NCI-H2029 treated with DMSO at 0.1 percent for 48 hours (cell line): ENCODE data around the gene AGAP1.

Source experiments
- DNase-seq: peaks from one replicate; lab custom pipeline; 2025; lab: John Stamatoyannopoulos, UW

The AGAP1 gene

DNA sequence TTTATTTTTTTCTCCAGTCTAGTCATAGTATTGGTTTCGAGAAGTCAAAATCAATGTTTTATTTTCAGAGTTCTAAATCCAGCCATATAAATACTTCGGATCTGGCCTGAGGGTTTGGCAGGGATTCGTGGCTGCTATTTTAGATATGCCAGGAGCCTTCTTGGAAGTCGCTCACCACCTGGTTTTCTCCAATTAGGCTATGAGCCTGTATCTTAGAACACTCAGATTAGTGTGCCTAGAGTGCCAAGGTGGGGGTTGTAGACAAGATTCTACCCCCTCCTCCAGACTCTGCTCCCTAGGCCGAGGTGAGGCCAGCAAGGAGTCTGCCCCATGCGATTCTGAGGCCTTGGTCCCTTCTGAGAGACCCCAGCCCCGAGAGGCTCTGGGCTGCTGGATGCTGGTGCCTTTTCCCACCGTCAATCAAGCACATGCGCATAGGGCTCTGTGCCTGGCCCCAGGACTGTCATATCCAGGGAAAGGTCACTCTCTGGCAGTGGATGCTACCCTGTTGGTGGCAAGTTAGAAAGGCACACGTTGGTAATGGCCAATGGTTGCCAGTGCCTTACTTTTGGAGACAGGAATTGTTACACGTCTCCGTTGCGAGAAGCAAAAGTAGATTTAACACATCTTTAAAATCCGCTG is 197.1 kb downstream of the AGAP1 start:
- DNase-seq = no peak

DNA sequence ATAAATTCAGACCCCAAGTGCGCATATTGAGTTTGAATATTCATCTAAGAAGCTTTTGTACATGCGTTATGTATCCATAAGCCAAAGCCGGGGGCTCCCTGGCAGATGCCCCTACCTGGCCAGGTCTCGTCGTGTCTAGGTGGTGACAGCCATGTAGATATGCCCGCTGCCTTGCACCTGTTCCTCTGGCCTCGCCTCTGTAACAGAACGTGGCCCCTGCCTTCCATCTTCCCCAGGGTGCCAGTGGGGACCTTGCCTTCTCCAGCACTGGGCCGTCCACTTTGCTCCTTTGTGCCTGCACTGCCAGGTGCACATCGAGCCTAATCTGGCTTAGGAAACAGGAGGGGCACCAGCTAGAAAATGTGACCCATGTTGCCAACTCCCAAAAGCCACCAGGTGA is 198.2 kb downstream of the AGAP1 start:
- no peak for DNase-seq

DNA sequence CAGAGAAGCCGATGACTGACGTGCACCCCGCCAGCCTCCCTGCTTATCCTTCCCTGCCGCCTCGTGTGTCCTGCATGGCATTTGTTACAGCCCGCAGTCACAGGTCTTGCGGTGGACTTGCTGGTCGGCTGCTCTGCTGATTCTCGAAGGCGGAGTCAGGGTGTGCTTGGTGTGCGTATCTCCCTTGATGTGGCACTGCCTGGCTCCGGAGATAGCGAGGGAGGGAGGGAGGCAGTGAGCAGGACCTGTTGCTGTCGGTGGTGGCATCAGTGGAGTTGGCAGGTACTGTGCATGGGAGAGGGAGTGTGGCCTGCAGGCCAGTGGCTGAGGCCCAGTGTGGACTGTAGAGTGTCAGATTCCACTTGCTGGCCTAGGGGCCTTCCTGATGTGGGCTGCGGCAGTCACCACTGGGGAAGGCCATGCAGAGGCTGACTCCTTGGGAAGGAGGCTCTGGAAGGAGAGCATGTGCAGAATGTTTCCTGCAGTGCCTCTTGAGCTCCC is 198.9 kb downstream of the AGAP1 start:
- no peak for DNase-seq

DNA sequence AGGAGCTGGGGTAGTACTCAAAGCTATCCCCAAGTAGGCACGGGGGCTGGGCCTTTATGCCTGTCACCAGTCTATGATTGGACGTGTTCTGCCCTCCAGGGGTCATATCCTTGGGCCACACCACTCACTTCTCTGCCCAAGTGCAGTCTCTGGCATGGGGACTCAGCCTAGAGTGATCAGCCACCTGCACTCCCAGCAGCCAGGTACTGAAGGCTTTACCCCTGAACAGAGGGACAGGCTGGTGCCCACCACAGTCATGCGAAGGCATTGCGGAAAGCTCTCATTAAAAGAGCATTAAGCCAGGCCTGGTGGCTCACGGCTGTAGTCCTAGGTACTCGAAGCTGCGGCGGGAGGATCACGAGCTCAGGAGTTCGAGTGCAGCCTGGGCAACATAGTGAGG is 199.4 kb downstream of the AGAP1 start:
- DNase-seq = no peak

DNA sequence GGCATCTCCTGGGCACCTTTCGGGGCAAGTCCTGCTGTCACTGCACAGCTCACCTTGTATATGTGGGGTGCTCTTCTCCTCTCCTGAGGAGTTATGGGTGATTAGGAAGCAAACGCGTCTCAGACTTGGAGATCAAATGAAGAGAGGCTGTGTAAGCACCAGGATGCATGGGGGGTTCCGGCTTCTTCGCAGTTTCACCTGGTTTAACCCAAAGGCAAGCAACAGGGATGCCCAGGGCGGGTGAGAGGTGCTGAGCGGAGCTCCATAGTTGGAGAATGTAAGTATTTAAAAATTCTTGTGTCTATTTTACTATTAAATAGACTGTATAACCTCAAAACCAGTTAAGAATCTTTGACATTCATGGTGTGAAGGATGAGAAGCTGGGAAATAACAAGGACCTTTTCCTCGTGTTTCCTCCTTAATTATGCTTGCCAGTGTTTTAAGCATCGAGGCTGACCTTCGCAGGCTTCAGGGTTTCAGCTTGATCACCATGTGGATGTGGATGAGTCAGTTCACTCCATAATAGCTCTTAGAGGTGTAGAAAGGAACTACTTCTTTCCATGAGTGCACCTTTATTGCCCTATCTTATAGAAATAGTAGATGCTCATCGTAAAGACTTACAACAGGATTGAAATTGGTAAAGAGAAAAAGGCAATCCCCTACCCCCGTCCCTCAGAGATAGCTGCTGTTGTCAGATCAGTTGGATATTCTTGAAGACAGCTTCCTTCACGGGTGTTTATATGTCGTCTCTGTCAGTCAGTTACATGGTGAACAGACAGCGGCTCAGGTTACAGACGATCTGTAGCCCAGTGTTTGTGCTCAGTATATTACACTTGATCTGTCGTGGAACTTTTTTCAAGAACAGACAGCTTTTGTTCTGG is 201.1 kb downstream of the AGAP1 start:
- DNase-seq = no peak

DNA sequence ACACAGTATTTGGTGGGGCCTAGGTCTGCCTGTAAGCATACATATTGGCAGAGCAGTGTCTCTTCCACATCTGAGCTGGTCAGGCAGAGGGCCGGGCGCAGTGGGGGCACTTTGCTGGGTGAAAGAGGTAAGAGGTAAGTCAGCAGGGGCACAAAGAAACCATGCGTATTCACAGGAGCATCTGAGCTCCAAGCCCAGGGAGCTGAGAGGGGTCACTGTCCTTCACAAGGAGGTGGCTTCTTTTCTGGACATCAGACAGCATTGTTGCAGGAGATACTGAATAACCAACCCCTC is 201.7 kb downstream of the AGAP1 start:
- no peak for DNase-seq

DNA sequence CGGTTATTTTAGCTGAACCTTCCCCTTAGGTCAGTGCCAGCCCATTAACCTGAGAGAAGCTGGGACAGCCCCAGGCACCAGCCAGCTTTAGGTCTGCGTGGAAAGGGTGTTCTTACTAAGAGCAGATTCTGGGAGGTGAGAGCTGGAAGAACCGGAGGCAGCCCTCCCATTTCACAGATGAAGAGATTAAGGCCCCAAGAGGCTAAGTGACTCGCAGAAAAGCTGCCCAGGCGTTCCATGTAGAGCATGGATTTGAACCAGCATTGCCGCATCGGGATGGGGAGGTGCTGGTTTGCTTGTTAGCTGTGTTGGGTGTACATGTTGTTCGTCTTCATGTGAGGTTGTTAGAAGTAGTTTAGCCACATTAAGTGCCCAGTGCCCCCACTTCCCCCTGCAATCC is 203.2 kb downstream of the AGAP1 start:
- no peak for DNase-seq

DNA sequence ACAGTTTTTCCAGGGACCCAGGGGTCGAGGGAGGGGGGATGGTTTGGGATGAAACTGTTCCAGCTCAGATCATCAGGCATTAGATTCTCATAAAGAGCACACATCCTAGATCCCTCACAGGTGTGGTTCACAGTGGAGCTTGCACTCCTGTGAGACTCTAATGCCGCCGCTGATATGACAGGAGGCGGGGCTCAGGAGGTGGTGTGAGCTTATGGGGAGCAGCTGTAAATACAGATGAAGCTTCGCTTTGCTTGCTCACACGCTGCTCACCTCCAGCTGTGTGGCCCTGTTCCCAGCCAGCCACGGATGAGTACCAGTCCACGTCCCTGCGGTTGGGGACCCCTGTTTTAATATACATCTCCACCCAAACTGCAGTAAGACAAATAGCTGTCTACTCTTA is 204.2 kb downstream of the AGAP1 start:
- DNase-seq = no peak

DNA sequence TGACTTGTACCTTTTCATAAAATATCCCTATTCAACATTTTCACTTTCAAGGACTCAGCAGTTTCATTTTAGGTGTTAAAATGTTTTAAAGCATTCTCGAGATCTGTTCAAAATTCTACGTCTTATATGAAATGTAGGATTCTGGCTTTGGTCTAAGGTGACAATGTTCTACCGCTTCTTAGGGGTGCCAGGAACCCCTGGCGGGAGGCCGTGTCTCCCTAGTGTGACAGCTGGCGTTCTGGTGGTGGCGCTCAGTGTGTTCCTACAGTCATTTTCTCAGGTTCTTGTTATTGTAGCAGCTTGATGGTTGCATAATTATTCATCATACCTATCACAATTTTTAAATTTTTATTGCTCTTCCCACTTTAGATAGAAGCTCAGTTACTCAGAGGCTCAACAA is 204.6 kb downstream of the AGAP1 start:
- no peak for DNase-seq

DNA sequence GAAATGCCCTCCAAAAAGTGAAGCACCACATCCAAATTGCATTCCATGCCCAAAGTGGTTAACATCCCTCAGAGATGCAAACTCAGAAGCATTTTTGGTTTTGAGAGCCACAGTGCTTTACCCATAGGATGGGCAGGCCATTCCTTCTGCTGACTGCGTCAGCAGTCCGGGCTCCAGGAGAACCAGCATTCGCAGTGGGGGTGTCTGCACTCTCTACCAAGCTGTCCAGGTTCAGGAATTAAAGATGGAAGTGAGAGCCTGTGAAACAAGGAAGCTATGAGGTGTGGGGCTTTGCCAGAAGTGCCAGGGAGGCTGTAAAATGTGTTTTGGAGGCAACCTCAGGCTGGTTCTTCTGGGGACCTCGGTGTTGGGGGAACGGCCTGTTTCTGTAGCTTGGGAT is 205.7 kb downstream of the AGAP1 start:
- DNase-seq = no peak

DNA sequence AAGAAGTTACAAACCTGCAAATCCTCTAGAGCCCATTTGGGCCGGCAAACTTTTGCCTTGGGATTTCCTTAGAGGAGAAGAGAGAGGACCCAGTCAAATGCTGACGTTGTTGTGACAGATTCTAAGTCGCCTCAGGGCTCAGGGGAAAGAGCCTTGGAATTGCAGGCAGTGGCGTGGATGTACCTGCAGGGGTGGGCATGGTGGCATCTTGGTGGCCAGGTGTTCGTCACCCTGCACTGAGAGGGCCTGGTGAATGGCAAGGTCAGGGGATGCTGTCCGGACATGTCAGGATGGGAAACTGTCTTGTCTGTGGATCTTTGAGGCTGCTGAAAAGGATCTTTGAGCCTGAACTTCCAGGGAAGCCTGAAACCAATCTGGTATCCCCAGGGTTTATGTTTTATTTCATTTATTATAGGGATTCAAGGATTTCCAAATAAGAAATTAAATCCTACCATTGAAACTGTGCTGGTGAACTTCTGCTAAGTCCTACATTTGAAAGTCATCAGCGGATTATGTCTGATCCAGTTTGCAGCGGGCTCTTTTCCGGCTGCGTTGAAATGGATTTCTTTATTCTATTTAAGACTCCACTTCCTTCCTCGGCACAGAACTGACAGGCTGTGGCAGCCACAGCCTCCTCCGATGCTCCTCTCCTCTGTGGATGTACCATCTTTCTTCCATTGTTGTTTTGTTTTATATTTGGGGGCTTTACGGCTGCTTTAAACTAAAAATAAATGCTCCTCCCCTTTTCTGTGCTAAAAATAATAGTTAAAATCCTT is 207.6 kb downstream of the AGAP1 start:
- no peak for DNase-seq

DNA sequence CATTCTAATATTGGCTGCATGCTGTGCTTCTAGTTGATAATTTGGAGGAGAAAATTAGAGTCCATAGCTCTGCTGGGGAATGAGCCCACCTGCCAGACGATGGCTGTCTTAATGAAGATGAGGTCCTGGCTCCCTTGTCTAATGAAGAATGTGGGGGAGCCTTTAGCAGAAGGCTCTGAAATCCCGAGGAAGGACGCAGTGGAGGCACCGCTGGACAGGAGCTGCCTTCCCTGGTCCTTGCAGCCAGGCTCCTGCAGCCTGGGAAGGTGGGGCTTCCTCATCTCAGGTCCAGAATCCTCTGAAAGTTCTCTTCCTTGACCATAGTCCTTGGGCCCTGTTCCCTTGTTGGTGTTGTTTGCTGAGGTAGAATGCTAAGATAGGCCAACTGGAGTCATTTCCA is 208.3 kb downstream of the AGAP1 start:
- no peak for DNase-seq

DNA sequence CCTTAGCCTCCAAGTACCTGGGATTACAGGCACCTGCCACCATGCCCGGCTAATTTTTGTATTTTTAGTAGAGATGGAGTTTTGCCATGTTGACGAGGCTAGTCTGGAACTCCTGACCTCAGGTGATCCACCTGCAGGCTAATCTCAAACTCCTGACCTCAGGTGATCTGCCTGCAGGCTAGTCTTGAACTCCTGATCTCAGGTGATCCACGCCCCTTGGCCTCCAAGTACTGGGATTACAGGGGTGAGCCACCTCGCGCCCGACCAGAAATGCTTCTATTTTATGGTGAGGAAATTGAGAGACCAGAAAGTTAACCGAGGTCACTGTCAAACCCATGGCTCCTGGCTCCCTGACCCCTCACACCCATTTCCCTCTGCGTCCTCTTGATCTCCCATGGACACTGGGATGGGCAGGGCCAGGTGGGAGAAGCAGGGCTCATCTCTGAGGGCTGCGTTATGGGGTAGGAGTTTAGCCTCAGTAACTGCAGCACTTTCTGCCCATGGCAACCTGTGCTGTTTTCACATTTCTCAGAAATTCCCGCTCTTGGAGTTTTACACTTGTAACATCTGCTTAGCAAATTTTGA is 210.0 kb downstream of the AGAP1 start:
- DNase-seq = no peak

DNA sequence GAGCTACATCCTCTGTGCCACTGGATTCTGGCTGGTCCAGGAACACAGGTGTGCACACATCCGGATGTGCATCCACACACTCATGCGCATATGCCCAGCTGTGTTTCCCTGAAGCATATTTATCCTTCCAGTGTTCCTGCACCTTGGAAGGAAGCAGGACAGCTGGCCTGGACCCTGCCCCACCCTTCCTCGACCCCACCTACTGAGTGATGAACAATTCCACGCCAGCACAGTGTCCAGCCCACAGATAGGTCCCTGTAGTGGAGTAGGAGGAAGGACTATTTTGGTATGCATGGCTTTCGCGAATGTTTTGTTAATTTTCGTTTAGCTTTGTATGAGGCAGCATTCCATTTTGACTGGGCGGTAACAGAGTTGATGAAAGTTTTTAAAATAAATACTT is 211.5 kb downstream of the AGAP1 start:
- DNase-seq = no peak

DNA sequence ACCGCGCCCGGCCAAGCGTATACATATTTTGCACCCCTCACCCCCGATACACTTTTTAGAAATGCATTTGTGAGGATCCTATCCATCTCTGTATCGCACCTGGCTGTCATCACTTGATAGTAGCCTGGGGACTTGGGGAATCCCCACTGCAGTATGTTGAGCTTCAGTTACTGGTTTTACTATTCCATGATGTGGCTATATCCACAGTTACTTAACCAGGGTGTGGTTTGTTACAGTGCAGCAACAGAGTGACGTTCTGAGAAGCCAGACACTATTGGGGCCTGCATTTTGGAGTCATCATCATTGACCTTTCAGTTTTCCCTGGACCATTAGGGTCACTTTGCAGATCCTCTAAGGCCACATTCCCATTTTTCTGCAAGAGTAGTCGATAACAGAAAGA is 212.7 kb downstream of the AGAP1 start:
- DNase-seq = no peak

DNA sequence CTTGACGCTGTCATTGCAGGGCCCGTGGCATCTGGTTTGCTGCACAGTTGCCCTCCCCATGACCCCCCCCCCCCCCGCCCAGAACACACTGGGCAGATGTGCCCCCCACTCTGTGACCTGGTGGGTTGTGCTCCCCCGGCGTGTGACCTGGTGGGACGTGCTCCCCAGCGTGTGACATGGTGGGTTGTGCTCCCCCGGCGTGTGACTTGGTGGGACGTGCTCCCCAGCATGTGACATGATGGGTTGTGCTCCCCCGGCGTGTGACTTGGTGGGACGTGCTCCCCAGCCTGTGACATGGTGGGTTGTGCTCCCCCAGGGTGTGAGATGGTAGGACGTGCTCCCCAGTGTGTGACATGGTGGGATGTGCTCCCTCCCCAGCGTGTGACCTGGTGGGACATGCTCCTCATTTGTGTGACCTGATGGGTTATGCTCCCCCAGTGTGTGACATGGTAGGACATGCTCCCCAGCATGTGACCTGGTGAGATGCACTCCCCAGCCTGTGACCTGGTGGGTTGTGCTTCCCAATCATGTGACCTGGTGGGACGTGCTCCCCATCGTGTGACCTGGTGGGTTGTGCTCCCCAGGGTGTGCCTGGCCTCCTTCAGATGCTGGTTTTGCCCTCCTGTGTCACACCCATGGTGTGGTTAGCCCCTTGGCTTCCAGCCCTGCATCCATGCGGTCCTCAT is 213.7 kb downstream of the AGAP1 start:
- no peak for DNase-seq

DNA sequence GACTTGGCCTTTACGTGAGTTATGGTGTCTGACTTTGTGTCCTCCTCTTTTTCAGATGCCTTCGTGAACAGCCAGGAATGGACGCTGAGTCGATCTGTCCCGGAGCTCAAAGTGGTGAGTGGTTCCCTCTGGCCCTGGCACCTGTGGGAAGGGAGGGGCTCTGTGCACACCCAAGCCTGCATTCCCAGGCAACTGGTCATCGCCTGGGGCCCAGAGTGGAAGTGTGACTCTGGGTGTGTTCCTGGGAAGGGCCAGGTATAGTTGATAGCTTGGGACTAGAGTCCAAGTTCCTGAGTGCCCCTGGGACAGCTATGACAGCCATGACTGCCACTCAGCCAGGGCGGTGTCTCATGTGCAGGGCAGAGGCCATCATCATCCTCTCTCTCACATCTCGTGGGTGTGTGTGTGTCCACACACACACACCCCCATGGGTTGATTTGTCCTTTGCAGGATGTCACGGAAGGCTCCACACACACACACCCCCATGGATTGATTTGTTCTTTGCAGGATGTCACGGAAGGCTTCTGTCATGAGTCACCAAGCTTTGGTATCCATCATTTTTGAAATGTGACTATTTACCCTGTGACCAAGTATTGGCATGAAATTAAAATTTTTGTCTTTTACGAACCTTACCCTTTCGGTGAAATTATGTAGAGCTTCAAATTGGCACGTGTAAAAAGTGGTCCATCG is 215.4 kb downstream of the AGAP1 start:
- DNase-seq = no peak

DNA sequence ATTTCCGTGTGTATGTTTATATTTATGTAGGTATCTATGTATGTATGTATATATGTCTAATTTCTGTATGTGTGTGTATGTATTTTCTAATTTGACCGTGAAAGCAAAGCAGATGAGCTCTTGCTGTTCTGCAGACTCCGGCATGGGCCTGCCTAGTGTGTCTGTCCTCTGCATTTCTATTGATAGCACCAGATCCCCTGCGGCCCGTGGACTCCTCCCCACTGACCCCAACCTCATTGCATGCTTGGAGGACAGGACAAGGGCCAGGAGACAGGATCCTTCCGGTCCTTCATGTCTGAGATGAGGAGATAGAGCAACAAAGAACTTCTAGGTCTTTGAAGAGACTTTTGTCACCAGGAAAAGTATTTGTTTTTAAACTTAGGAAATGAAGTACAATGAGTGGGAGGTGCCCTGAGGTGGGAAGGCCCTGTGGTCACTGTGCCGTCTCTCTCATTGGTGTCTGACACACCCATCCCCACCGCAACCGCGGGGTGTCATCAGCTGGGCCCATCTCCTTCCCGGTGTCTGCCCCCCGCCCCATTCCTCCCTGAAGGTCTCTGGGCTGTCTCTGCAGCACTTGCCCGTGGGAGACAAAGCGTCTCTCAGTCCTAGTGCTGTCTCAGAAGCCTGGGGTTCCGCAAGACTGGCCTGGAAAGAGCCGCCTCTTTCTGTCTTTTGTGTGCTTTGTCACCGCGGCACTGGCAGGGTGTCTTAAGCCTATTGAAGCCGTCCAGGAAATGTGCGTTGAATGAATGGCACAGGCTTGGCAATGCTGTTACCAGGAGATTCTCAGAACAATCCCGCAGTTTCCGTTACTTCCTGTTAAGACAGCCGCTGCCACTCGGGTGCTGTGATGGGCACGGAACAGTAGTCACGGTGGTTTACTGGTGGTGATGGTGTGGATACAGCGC is 216.4 kb downstream of the AGAP1 start:
- DNase-seq = peak; percentile 23

DNA sequence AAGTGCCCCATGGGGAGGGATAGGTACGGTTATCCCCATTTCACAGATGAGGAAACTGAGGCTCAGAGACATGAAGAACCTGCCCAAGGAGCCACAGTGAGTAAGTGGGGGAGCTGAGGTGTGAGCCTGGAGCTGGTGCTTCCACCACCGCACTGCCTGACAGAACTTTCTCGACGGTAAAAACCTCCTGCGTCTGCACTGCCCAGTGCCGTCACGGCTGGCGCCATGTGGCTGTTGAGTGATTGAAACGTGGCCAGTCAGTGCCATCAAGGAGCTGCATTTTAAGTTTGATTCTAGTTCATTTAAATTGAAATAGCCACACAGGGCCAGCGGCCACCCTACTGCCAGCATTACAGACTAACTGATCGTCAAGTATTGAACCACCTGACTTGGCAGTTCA is 217.1 kb downstream of the AGAP1 start:
- no peak for DNase-seq

DNA sequence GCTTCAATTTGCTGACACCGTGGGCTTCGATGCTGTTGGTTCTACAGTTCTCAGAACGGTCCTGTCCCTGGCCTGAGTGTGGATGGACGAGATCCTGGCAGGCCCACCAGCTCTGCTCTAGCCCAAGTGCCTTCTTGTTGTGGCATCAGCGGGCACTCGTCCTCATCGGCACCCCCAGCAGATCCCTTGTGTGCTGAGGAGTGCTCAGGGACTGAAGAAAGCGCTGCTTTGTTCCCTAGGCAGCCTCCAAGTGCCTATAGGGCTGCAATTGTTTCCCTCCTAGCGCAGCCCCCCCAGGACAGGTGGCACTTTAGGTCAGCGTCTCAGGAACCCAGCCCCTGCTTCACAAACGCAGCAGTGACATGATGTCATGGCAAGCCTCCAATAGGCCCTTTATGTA is 217.7 kb downstream of the AGAP1 start:
- DNase-seq = no peak
